ENCODE results near the gene HECTD1.

GRCh38 chr14:31188744-31189143 lies 18.8 kb downstream of the HECTD1 start:
- TF ChIP-seq JUND (IDR thresholded peaks at IDR 0.05) (no peak), POLR2A (IDR thresholded peaks at IDR 0.05; ENCODE audit: borderline replicate concordance, extremely low read depth, insufficient read depth, insufficient read length) (no peak), SIN3A (IDR thresholded peaks at IDR 0.05; ENCODE audit: low read depth) (no peak), POLR2AphosphoS5 (IDR thresholded peaks at IDR 0.05; ENCODE audit: low read depth, low read length) (no peak), EZH2 (IDR thresholded peaks at IDR 0.05) (no peak), SP1 (IDR thresholded peaks at IDR 0.05; ENCODE audit: low read depth) (no peak), REST (IDR thresholded peaks at IDR 0.05; ENCODE audit: low read depth) (no peak), ELF1 (IDR thresholded peaks at IDR 0.05; ENCODE audit: borderline replicate concordance, low read depth) (no peak), YY1 (IDR thresholded peaks at IDR 0.05; ENCODE audit: extremely low read depth, insufficient replicate concordance, low read depth, low read length) (no peak), ZFX (IDR thresholded peaks at IDR 0.05) (no peak), MAX (IDR thresholded peaks at IDR 0.05) (no peak)
- TF ChIP-seq, protein P1, sequence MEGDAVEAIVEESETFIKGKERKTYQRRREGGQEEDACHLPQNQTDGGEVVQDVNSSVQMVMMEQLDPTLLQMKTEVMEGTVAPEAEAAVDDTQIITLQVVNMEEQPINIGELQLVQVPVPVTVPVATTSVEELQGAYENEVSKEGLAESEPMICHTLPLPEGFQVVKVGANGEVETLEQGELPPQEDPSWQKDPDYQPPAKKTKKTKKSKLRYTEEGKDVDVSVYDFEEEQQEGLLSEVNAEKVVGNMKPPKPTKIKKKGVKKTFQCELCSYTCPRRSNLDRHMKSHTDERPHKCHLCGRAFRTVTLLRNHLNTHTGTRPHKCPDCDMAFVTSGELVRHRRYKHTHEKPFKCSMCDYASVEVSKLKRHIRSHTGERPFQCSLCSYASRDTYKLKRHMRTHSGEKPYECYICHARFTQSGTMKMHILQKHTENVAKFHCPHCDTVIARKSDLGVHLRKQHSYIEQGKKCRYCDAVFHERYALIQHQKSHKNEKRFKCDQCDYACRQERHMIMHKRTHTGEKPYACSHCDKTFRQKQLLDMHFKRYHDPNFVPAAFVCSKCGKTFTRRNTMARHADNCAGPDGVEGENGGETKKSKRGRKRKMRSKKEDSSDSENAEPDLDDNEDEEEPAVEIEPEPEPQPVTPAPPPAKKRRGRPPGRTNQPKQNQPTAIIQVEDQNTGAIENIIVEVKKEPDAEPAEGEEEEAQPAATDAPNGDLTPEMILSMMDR (IDR thresholded peaks at IDR 0.05 in 2 of 3, conservative IDR thresholded peaks at IDR 0.05 in 1 of 3; ENCODE audit: borderline replicate concordance in 1 of 3, insufficient read depth in 1 of 3, low read depth in 2 of 3, low read length in 2 of 3), result no peak
- TF ChIP-seq, protein P2, sequence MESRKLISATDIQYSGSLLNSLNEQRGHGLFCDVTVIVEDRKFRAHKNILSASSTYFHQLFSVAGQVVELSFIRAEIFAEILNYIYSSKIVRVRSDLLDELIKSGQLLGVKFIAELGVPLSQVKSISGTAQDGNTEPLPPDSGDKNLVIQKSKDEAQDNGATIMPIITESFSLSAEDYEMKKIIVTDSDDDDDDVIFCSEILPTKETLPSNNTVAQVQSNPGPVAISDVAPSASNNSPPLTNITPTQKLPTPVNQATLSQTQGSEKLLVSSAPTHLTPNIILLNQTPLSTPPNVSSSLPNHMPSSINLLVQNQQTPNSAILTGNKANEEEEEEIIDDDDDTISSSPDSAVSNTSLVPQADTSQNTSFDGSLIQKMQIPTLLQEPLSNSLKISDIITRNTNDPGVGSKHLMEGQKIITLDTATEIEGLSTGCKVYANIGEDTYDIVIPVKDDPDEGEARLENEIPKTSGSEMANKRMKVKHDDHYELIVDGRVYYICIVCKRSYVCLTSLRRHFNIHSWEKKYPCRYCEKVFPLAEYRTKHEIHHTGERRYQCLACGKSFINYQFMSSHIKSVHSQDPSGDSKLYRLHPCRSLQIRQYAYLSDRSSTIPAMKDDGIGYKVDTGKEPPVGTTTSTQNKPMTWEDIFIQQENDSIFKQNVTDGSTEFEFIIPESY (IDR thresholded peaks at IDR 0.05; ENCODE audit: extremely low read depth, insufficient replicate concordance, low read length), result no peak

Data from HCT116 (cell line).